Smooth muscle cell (in vitro differentiated cells): ENCODE measurements around the gene DCDC2C. TPM values are rescaled to one million over a fixed set of nuclear protein-coding genes. Genes with fewer than 3 reads are reported as not detected.

ENCODE experiments used
- DNase-seq: peaks from one replicate; lab custom pipeline; 2025; ENCODE audit not compliant: unreplicated experiment; lab: John Stamatoyannopoulos, UW
- H2AFZ ChIP-seq: fragments of 200-600 bp; sonication (generic); 2 replicates; pipeline ENCODE4 v1.6.0; 2016; ENCODE audit warnings: antibody characterized with exemption, low read depth, mild to moderate bottlenecking
- H3F3A ChIP-seq: fragments of 200-600 bp; sonication (generic); 2 replicates; pipeline ENCODE4 v1.6.0; 2017; ENCODE audit warnings: antibody characterized with exemption, low read depth
- H3K27ac ChIP-seq: fragments of 200-600 bp; sonication (generic); 2 replicates; pipeline ENCODE4 v1.5.1; 2016; ENCODE audit warnings: low read depth, mild to moderate bottlenecking
- H3K27me3 ChIP-seq: fragments of 200-600 bp; sonication (generic); 2 replicates; pipeline ENCODE4 v1.6.1; 2016; ENCODE audit warnings: low read depth, mild to moderate bottlenecking
- H3K36me3 ChIP-seq: fragments of 200-600 bp; sonication (generic); 2 replicates; pipeline ENCODE4 v1.5.1; 2016; ENCODE audit warnings: low read depth
- H3K4me1 ChIP-seq: fragments of 200-600 bp; sonication (generic); 2 replicates; pipeline ENCODE4 v1.5.1; 2016; ENCODE audit warnings: low read depth
- H3K4me2 ChIP-seq: fragments of 200-600 bp; sonication (generic); 2 replicates; pipeline ENCODE4 v1.6.0; 2016; ENCODE audit warnings: mild to moderate bottlenecking
- H3K4me3 ChIP-seq: fragments of 200-600 bp; sonication (generic); 2 replicates; pipeline ENCODE4 v1.5.1; 2016; ENCODE audit warnings: mild to moderate bottlenecking
- H3K79me2 ChIP-seq: fragments of 200-600 bp; sonication (generic); 2 replicates; pipeline ENCODE4 v1.6.0; 2016; ENCODE audit warnings: low read depth, mild to moderate bottlenecking
- H3K9ac ChIP-seq: fragments of 200-600 bp; sonication (generic); 2 replicates; pipeline ENCODE4 v1.6.0; 2016; ENCODE audit warnings: low read depth
- H3K9me3 ChIP-seq: fragments of 200-600 bp; sonication (generic); replicated peaks from 2 replicates; pipeline ENCODE4 v1.5.1; 2016; ENCODE audit warnings: low read depth
- H4K20me1 ChIP-seq: fragments of 200-600 bp; sonication (generic); 2 replicates; pipeline ENCODE4 v1.6.0; 2016; ENCODE audit warnings: low read depth
- CTCF ChIP-seq: fragments of 200-600 bp; sonication (generic); IDR thresholded peaks from 2 replicates; pipeline ENCODE4 v1.5.1; 2017; ENCODE audit warnings: borderline replicate concordance, mild to moderate bottlenecking, antibody characterized with exemption; ENCODE audit not compliant: insufficient read depth, poor library complexity, severe bottlenecking
- WGBS: methylation state at CpG from one replicate; pipeline ENCODE4 v1.1.7; 2016; ENCODE audit warnings: low lambda C conversion rate; 5-methylcytosine and 5-hydroxymethylcytosine counted together
- polyA plus RNA-seq: library from polyadenylated mRNA; unstranded; fragments of >200 nt; fragmentation: Nextera tagmentation; extraction: Ambion mirVana; gene quantifications from 2 replicates; pipeline ENCODE4 v1.2.1, GENCODE V29; 2016
- total RNA-seq: library from RNA; depleted of rRNA; stranded (reverse); fragments of >200 nt; gene quantifications from 2 replicates; pipeline ENCODE4 v1.2.3, GENCODE V29; 2014

DCDC2C gene
- total and polyA plus RNA-seq, 2 experiments from 2014 or later = not detected

- H3K9me3 ChIP-seq = no peaks in the 10 kb centered on the region
- H3K4me3 ChIP-seq = no peak overlapping the region
- no peak overlapping the region for H3K4me2 ChIP-seq
- no peak overlapping the region for H2AFZ ChIP-seq
- peaks cover 7% of the 10 kb centered on the region for H3K27me3 ChIP-seq
- no peak for TF ChIP-seq CTCF
- no peak for DNase-seq
- H3K27ac ChIP-seq = no peak overlapping the region
- no peaks in the 10 kb centered on the region for H3K79me2 ChIP-seq
- WGBS = 72% methylated on average over 5 of the region's 5 CpGs
- no peaks in the 10 kb centered on the region for H3K36me3 ChIP-seq
- H3F3A ChIP-seq = no peaks in the 10 kb centered on the region
- no peak overlapping the region for H3K9ac ChIP-seq
- H4K20me1 ChIP-seq = no peaks in the 10 kb centered on the region
- no peaks in the 10 kb centered on the region for H3K4me1 ChIP-seq
Observed at GRCh38 chr2:3751806-3752205, 48.4 kb downstream of the DCDC2C start.

- Histone ChIP-seq H3K36me3 (no peaks in the 10 kb centered on the region), H2AFZ (no peak overlapping the region), H3K9me3 (no peaks in the 10 kb centered on the region), H3K4me1 (no peaks in the 10 kb centered on the region), H3K9ac (no peak overlapping the region), H3K27ac (no peak overlapping the region), H4K20me1 (no peaks in the 10 kb centered on the region), H3F3A (no peaks in the 10 kb centered on the region), H3K4me2 (no peak overlapping the region), H3K79me2 (no peaks in the 10 kb centered on the region), H3K4me3 (no peak overlapping the region), H3K27me3 (peaks cover 7% of the 10 kb centered on the region)
- no peak for DNase-seq
- WGBS = 91% methylated on average over 6 of the region's 6 CpGs
- TF ChIP-seq CTCF = no peak
Observed at GRCh38 chr2:3752376-3752775, 49.0 kb downstream of the DCDC2C start.

- no peaks in the 10 kb centered on the region for H4K20me1 ChIP-seq
- no peaks in the 10 kb centered on the region for H3K36me3 ChIP-seq
- no peaks in the 10 kb centered on the region for H3F3A ChIP-seq
- WGBS = 86% methylated on average over 8 of the region's 8 CpGs
- no peak for DNase-seq
- no peaks in the 10 kb centered on the region for H3K79me2 ChIP-seq
- H3K27me3 ChIP-seq = peaks cover 7% of the 10 kb centered on the region
- H3K4me1 ChIP-seq = no peaks in the 10 kb centered on the region
- H2AFZ ChIP-seq = no peak overlapping the region
- no peak overlapping the region for H3K4me3 ChIP-seq
- no peaks in the 10 kb centered on the region for H3K9me3 ChIP-seq
- H3K9ac ChIP-seq = no peak overlapping the region
- no peak overlapping the region for H3K4me2 ChIP-seq
- H3K27ac ChIP-seq = no peak overlapping the region
- no peak for TF ChIP-seq CTCF
Observed at GRCh38 chr2:3753561-3753960, 50.2 kb downstream of the DCDC2C start.

GRCh38 chr2:3754280-3754679 lies 50.9 kb downstream of the DCDC2C start:
- Histone ChIP-seq H3K9ac (no peak overlapping the region), H3K4me1 (no peaks in the 10 kb centered on the region), H3K36me3 (no peaks in the 10 kb centered on the region), H4K20me1 (no peaks in the 10 kb centered on the region), H3K4me3 (no peak overlapping the region), H3K79me2 (no peaks in the 10 kb centered on the region), H2AFZ (no peak overlapping the region), H3K4me2 (no peak overlapping the region), H3F3A (no peaks in the 10 kb centered on the region), H3K9me3 (no peaks in the 10 kb centered on the region), H3K27ac (no peak overlapping the region), H3K27me3 (peaks cover 7% of the 10 kb centered on the region)
- 51% methylated on average over 5 of the region's 5 CpGs for WGBS
- no peak for TF ChIP-seq CTCF
- no peak for DNase-seq
